Measurements from ENCODE around the gene MBD3L3.

The MBD3L3 gene

DNA sequence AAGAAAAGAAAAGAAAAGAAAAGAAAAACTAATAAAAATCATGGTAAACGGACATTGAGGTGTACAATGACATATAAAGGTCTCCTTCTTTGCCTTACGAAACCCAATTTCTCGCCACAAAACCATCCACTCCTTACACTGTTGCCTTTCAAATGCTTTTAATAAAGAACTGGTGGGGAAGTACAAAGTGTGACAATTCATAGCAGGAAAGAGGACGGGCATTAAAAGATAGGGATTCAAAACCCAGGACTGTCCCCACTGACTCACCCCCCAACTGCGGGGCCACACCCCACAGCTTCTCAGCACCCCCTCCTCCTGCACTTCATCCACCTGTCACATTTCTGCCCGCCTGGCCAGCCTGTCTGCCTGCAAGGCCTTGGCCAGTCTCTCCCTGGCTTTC lies 39.6 kb downstream of the MBD3L3 start:
- DNase-seq (ENCODE audit: low read depth) = no peak
- H3K4me3 ChIP-seq (replicated peaks; ENCODE audit: low read depth, low read length) = no peak overlapping the region
- TF ChIP-seq, protein P1, sequence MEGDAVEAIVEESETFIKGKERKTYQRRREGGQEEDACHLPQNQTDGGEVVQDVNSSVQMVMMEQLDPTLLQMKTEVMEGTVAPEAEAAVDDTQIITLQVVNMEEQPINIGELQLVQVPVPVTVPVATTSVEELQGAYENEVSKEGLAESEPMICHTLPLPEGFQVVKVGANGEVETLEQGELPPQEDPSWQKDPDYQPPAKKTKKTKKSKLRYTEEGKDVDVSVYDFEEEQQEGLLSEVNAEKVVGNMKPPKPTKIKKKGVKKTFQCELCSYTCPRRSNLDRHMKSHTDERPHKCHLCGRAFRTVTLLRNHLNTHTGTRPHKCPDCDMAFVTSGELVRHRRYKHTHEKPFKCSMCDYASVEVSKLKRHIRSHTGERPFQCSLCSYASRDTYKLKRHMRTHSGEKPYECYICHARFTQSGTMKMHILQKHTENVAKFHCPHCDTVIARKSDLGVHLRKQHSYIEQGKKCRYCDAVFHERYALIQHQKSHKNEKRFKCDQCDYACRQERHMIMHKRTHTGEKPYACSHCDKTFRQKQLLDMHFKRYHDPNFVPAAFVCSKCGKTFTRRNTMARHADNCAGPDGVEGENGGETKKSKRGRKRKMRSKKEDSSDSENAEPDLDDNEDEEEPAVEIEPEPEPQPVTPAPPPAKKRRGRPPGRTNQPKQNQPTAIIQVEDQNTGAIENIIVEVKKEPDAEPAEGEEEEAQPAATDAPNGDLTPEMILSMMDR (IDR thresholded peaks at IDR 0.05; ENCODE audit: low read length, missing control alignments) = no peak

DNA sequence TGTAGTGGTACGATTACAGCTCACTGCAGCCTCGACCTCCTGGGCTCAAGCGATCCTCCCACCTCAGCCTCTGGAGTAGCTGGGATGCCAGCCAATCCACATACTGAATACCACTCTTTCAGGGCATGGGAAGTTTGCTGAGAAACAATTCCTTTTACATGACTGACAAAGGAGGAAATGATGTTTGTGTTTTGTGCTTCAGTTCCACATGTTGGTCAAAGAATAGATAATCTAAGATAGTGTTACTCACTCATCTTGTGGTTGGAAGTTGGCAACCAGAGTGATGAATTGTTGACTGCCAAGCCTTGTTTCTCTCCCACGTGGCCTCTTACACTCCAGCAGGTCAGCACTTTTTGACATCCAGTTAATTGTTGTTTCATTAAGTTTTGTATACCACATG lies 44.8 kb downstream of the MBD3L3 start:
- peak; percentile 23 for DNase-seq (ENCODE audit: low read depth)
- no peak overlapping the region for H3K4me3 ChIP-seq (replicated peaks; ENCODE audit: low read depth, low read length)
- TF ChIP-seq, protein P1 (IDR thresholded peaks at IDR 0.05; ENCODE audit: low read length, missing control alignments) = no peak

DNA sequence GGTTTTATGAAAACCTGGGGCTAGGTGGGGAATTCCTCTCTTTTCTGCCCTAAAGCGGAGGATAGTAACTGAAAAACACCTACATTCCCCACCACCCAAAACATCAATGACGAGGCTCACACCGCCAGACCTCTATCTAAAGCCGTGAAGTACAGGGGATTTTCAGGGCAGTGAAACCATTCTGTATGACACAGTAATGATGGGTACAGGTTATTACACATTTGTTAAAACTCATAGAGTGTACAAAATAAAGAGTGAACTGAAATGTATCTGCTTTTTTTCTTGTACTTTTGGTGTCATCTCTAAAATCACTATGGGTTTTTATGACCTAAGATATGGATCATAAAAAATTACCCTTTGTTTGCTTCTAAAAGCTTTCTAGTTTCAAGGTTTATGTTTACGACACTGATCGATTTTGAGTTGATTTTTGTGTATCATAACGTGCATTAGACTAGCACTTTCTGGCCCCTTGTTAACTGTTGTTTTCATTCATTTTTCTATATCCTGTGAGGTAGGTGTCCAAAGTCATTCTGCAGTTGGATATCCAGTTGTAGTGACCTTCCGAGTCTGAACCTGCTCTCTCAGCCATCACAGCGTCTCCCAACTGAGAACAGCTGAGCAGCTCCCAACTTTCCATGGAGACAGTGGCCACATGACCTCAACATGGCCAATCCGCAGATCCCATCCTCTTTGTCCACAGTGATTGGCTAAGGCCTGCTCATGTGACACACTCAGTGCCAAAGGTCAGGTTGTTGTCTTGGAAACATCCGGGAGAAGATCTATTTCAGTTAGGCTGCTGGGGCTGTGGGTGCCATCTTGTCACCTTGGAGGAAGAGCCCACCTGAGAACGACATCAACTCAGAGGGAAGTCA lies 47.5 kb downstream of the MBD3L3 start:
- DNase-seq (ENCODE audit: low read depth) = no peak
- H3K4me3 ChIP-seq (replicated peaks; ENCODE audit: low read depth, low read length) = no peak overlapping the region
- TF ChIP-seq, protein P1 (IDR thresholded peaks at IDR 0.05; ENCODE audit: low read length, missing control alignments) = no peak

DNA sequence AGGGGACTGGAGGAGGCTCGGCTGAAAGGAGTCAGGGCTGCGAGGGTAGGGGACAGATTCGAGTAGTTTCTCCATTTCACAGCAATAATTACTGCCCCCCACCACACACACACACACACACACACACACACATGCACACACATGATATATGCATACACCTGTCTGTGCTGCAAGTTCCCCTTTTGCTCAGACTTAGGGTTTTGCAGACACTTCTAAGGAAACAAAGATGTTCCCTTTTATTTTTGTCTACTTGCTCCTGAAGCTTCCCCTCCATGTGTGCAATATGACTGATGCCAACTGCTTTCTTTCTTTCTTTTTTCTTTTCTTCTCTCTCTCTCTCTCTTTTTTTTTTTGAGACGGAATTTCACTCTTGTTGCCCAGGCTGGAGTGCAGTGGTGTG lies 50.6 kb downstream of the MBD3L3 start:
- no peak for DNase-seq (ENCODE audit: low read depth)
- TF ChIP-seq, protein P1 (IDR thresholded peaks at IDR 0.05; ENCODE audit: low read length, missing control alignments) = no peak
- H3K4me3 ChIP-seq (replicated peaks; ENCODE audit: low read depth, low read length) = no peak overlapping the region

Data from fibroblast of pulmonary artery (primary cell).